K562 (cell line): ENCODE measurements around the gene SYNCRIP. TPM values are rescaled to one million over a fixed set of nuclear protein-coding genes. Genes with fewer than 3 reads are reported as not detected.

ENCODE experiments used
- ATF1 ChIP-seq, 2 experiments: fragments of 450-650 bp in 1 of 2; IDR thresholded peaks; 2 replicates each; pipeline ENCODE4 v1.6.1; 2016; ENCODE audit warnings: missing compliant biosample characterization in 1 of 2, missing genetic modification characterization in 1 of 2
- CAMTA2 ChIP-seq: fragments of 250-450 bp; sonication (Bioruptor Pico); conservative IDR thresholded peaks from 2 replicates; pipeline ENCODE4 v1.5.1; 2022
- CBX2 ChIP-seq: fragments of 200-600 bp; sonication (generic); IDR thresholded peaks from one replicate; pipeline ENCODE4 v1.6.1; 2012; ENCODE audit warnings: mild to moderate bottlenecking, low read length, inconsistent platforms; ENCODE audit not compliant: insufficient read depth, poor library complexity, severe bottlenecking
- ESRRB ChIP-seq: fragments of 250-450 bp; sonication (Bioruptor Pico); IDR thresholded peaks from 2 replicates; pipeline ENCODE4 v1.5.0; 2020; ENCODE audit warnings: mild to moderate bottlenecking, moderate library complexity, borderline replicate concordance
- FIP1L1 ChIP-seq: fragments of 200-400 bp; formaldehyde crosslinking; IDR thresholded peaks from 2 replicates; pipeline ENCODE4 v1.6.1; 2018; ENCODE audit warnings: mild to moderate bottlenecking, low read depth, low read length; ENCODE audit not compliant: poor library complexity, severe bottlenecking
- L3MBTL2 ChIP-seq: fragments of 450-650 bp; IDR thresholded peaks from 2 replicates; pipeline ENCODE4 v1.6.1; 2016; ENCODE audit warnings: mild to moderate bottlenecking, moderate library complexity
- MAFG ChIP-seq: fragments of 450-650 bp; conservative IDR thresholded peaks from 2 replicates; pipeline ENCODE4 v1.6.1; 2016; ENCODE audit warnings: missing genetic modification characterization, missing compliant biosample characterization
- NBN ChIP-seq: fragments of 450-650 bp; IDR thresholded peaks from 2 replicates; pipeline ENCODE4 v1.6.1; 2016; ENCODE audit warnings: low read depth, mild to moderate bottlenecking
- NCOR1 ChIP-seq: fragments of 450-650 bp; IDR thresholded peaks from 2 replicates; pipeline ENCODE4 v1.6.1; 2016; ENCODE audit warnings: mild to moderate bottlenecking, moderate library complexity
- NR2C1 ChIP-seq, 2 experiments: fragments of 450-650 bp; IDR thresholded peaks; 2 replicates each; pipeline ENCODE4 v1.6.1; 2017; ENCODE audit warnings: mild to moderate bottlenecking in 2 of 2, antibody characterized with exemption in 1 of 2, inconsistent platforms in 1 of 2, missing compliant biosample characterization in 1 of 2, missing genetic modification characterization in 1 of 2
- RFX5 ChIP-seq: IDR thresholded peaks from 2 replicates; pipeline ENCODE4 v1.6.1; 2011; ENCODE audit warnings: low read depth, mild to moderate bottlenecking, improper control_type of control experiment, low read length
- TEAD1 ChIP-seq, 2 experiments: fragments of 450-650 bp in 1 of 2; sonication (generic) in 1 of 2; formaldehyde crosslinking; IDR thresholded peaks; 2 replicates each; pipeline versions ENCODE4 v1.4.0 to v1.8.0; 2020 to 2022; ENCODE audit warnings: mild to moderate bottlenecking in 2 of 2, missing genetic modification reagents in 1 of 2
- WHSC1 ChIP-seq: IDR thresholded peaks from one replicate; pipeline ENCODE4 v1.6.1; 2012; ENCODE audit warnings: low read length, control low read depth, inconsistent platforms
- ZFP1 ChIP-seq: fragments of 450-650 bp; formaldehyde crosslinking; IDR thresholded peaks from 2 replicates; pipeline ENCODE4 v1.4.0; 2020; ENCODE audit warnings: mild to moderate bottlenecking, mixed read lengths
- polyA plus RNA-seq, 8 experiments: library from polyadenylated mRNA; depleted of rRNA in 4 of 8; stranded (reverse) in 5 of 8; unstranded in 3 of 8; fragments of >200 nt; fragmentation: Nextera tagmentation in 2 of 8; fragmentation: Illumina TruSeq in 1 of 8; extraction: Ambion mirVana in 2 of 8; extraction: Trizol in 1 of 8; gene quantifications; 2 replicates each; pipeline versions ENCODE4 v1.2.1 to v1.2.3, GENCODE V29; 2011 to 2014; ENCODE audit warnings: inconsistent platforms in 1 of 8, missing spikeins in 1 of 8
- total RNA-seq, 7 experiments: library from RNA; depleted of rRNA in 6 of 7; stranded (reverse); fragments of >200 nt in 6 of 7; fragmentation: Illumina TruSeq in 2 of 7; extraction: Trizol in 2 of 7; gene quantifications; 2 replicates each; pipeline versions ENCODE4 v1.2.1 to v1.2.3, GENCODE V29; 2011 to 2021; ENCODE audit warnings: low replicate concordance in 1 of 7
- TF ChIP-seq, protein P1 (sequence below): fragments of 250-450 bp; sonication (Bioruptor Pico); IDR thresholded peaks from 2 replicates; pipeline ENCODE4 v1.4.0; 2020; ENCODE audit warnings: borderline replicate concordance
- TF ChIP-seq, protein P2 (sequence below): fragments of 450-650 bp; formaldehyde crosslinking; IDR thresholded peaks from 2 replicates; pipeline ENCODE4 v1.4.0; 2020; ENCODE audit warnings: mild to moderate bottlenecking, mixed read lengths
- TF ChIP-seq, protein P3 (sequence below): fragments of 250-450 bp; sonication (Bioruptor Pico); IDR thresholded peaks from 2 replicates; pipeline ENCODE4 v1.8.0; 2021; ENCODE audit warnings: mild to moderate bottlenecking, moderate library complexity
- TF ChIP-seq, protein P4 (sequence below): sonication (generic); formaldehyde crosslinking; IDR thresholded peaks from 2 replicates; pipeline ENCODE4 v1.8.0; 2023; ENCODE audit warnings: mild to moderate bottlenecking, missing genetic modification reagents
- TF ChIP-seq, protein P5 (sequence below): sonication (generic); formaldehyde crosslinking; IDR thresholded peaks from 2 replicates; pipeline ENCODE4 v1.8.1; 2023; ENCODE audit warnings: mild to moderate bottlenecking, missing genetic modification reagents

The SYNCRIP gene
- total and polyA plus RNA-seq, 9 of the 15 experiments (the other 6 are each of a cell fraction or from before 2014, with no cell fraction given): 46.5 to 295 (median 140) TPM

DNA sequence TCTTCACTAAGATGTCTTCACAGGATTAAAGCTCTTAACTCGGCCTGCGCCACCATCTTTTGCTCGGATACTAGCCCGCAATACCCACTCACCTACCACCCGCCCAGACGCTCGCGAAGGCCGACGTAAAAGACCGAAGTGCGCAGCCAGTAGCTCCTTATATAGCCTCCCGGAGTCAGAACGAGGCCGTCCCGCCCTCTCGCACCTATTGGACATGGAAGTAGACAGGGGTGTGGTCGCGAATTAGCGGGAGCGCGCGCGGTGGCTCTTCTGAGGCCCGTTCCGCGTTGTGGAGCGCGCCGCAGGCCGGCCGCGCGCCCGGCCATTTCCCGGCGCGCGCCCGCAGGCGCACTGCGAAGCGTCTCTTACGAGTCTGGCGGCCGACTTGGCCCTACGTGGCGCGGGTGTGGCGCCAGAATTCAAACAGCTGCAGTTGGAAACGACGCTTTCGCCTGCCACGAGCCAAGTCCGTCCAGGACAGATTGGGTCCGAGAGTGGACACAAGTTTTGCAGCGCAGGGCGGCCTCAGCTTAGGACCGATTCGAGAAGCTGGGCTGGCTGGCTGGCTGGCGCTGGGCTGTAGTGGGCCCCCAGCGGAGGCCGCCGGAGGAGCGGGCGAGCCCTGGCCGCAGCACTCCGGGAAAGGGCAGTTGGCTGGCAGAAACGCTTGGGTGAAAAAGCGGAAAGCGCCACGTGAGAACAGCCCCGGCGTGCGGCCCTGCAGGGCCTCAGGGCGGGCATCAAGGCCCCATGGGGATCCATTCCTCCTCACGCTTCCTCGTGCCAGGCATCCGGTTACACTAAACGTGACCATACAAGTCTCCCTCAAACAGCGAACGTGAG is 36.1 kb upstream of the SYNCRIP start (continued):
- TF ChIP-seq, protein P1, sequence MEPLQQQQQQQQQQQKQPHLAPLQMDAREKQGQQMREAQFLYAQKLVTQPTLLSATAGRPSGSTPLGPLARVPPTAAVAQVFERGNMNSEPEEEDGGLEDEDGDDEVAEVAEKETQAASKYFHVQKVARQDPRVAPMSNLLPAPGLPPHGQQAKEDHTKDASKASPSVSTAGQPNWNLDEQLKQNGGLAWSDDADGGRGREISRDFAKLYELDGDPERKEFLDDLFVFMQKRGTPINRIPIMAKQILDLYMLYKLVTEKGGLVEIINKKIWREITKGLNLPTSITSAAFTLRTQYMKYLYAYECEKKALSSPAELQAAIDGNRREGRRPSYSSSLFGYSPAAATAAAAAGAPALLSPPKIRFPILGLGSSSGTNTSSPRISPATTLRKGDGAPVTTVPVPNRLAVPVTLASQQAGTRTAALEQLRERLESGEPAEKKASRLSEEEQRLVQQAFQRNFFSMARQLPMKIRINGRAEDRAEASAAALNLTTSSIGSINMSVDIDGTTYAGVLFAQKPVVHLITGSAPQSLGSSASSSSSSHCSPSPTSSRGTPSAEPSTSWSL (CRISPR knock-in tag): no peak
- TF ChIP-seq CBX2: no peak
- TF ChIP-seq ESRRB: no peak
- peak; percentile 83 for TF ChIP-seq FIP1L1
- TF ChIP-seq, protein P2, sequence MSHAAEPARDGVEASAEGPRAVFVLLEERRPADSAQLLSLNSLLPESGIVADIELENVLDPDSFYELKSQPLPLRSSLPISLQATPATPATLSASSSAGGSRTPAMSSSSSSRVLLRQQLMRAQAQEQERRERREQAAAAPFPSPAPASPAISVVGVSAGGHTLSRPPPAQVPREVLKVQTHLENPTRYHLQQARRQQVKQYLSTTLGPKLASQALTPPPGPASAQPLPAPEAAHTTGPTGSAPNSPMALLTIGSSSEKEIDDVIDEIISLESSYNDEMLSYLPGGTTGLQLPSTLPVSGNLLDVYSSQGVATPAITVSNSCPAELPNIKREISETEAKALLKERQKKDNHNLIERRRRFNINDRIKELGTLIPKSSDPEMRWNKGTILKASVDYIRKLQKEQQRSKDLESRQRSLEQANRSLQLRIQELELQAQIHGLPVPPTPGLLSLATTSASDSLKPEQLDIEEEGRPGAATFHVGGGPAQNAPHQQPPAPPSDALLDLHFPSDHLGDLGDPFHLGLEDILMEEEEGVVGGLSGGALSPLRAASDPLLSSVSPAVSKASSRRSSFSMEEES (CRISPR knock-in tag): no peak
- TF ChIP-seq ATF1 (CRISPR knock-in tag; IDR thresholded peaks at IDR 0.05): no peak
- TF ChIP-seq ATF1 (tag; IDR thresholded peaks at IDR 0.05): peak; percentile 87
- no peak for TF ChIP-seq ZFP1
- TF ChIP-seq MAFG (tag): no peak
- no peak for TF ChIP-seq RFX5
- TF ChIP-seq NR2C1 (IDR thresholded peaks at IDR 0.05): no peak
- TF ChIP-seq NR2C1 (tag; IDR thresholded peaks at IDR 0.05): no peak
- TF ChIP-seq NBN: 0 out of 2 replicates have a peak, but pooled peaks have one; percentile 33
- TF ChIP-seq WHSC1: no peak
- TF ChIP-seq, protein P3, sequence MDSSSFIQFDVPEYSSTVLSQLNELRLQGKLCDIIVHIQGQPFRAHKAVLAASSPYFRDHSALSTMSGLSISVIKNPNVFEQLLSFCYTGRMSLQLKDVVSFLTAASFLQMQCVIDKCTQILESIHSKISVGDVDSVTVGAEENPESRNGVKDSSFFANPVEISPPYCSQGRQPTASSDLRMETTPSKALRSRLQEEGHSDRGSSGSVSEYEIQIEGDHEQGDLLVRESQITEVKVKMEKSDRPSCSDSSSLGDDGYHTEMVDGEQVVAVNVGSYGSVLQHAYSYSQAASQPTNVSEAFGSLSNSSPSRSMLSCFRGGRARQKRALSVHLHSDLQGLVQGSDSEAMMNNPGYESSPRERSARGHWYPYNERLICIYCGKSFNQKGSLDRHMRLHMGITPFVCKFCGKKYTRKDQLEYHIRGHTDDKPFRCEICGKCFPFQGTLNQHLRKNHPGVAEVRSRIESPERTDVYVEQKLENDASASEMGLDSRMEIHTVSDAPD: no peak
- TF ChIP-seq CAMTA2: no peak; the same call in 1 of the 2 replicates
- TF ChIP-seq L3MBTL2: peak; percentile 95
- TF ChIP-seq, protein P4, sequence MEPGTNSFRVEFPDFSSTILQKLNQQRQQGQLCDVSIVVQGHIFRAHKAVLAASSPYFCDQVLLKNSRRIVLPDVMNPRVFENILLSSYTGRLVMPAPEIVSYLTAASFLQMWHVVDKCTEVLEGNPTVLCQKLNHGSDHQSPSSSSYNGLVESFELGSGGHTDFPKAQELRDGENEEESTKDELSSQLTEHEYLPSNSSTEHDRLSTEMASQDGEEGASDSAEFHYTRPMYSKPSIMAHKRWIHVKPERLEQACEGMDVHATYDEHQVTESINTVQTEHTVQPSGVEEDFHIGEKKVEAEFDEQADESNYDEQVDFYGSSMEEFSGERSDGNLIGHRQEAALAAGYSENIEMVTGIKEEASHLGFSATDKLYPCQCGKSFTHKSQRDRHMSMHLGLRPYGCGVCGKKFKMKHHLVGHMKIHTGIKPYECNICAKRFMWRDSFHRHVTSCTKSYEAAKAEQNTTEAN (CRISPR knock-in tag): peak; percentile 48; the same call in 1 of the 2 replicates
- peak in 1 of 2 experiments; percentile 43; a peak in 3 of 4 replicates for TF ChIP-seq TEAD1 (CRISPR knock-in tag; IDR thresholded peaks at IDR 0.05)
- TF ChIP-seq, protein P5, sequence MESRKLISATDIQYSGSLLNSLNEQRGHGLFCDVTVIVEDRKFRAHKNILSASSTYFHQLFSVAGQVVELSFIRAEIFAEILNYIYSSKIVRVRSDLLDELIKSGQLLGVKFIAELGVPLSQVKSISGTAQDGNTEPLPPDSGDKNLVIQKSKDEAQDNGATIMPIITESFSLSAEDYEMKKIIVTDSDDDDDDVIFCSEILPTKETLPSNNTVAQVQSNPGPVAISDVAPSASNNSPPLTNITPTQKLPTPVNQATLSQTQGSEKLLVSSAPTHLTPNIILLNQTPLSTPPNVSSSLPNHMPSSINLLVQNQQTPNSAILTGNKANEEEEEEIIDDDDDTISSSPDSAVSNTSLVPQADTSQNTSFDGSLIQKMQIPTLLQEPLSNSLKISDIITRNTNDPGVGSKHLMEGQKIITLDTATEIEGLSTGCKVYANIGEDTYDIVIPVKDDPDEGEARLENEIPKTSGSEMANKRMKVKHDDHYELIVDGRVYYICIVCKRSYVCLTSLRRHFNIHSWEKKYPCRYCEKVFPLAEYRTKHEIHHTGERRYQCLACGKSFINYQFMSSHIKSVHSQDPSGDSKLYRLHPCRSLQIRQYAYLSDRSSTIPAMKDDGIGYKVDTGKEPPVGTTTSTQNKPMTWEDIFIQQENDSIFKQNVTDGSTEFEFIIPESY: peak; percentile 77
- peak; percentile 61 for TF ChIP-seq NCOR1
